Measurements from ENCODE around the gene NFE2L1. TPM values are rescaled to one million over a fixed set of nuclear protein-coding genes. Genes with fewer than 3 reads are reported as not detected.

The NFE2L1 gene
- total and polyA plus RNA-seq, 7 experiments from 2014 or later = 8.7 to 65.2 (median 40.0) TPM

- intact Hi-C loops (cut with micrococcal nuclease) = loop anchor here (1.0 to 10.0 kb wide), 9 partner anchors 52 to 1262 kb away; partner anchors contain the start of genes NFE2L1 (in 2 of the 2), ATP5MC1 (in 1 of the 2), CALCOCO2 (in 1 of the 2) and KPNB1 (in 1 of the 2)
- H3K36me3 Mint-ChIP-seq = peaks cover 0 to 14% (median 0%) of the 10 kb centered on the region in 5 donors
- Histone ChIP-seq H3K9me3 (ENCODE audit: control insufficient read depth in 2 of 3, low read length in 3 of 3) (no peaks in the 10 kb centered on the region), H3K36me3 (ENCODE audit: control insufficient read depth in 2 of 3, insufficient read depth in 3 of 3, low read length in 3 of 3) (peaks cover 0 to 6% (median 0%) of the 10 kb centered on the region in 3 experiments), H3K4me1 (ENCODE audit: control insufficient read depth in 2 of 2, insufficient read depth in 2 of 2, low read length in 2 of 2) (peaks cover 6 to 11% of the 10 kb centered on the region in 2 donors), H3K27ac (ENCODE audit: low read depth, low read length) (peak overlapping the region; percentile 68), H3K27me3 (ENCODE audit: control insufficient read depth in 2 of 2, insufficient read depth in 2 of 2, low read length in 2 of 2) (no peaks in the 10 kb centered on the region), H3K4me3 (ENCODE audit: low read length) (peak overlapping the region; percentile 78)
- peaks cover 17 to 62% (median 56%) of the 10 kb centered on the region in 7 donors for H3K4me1 Mint-ChIP-seq
- H3K9me3 Mint-ChIP-seq = peaks cover 0 to 8% (median 0%) of the 10 kb centered on the region in 11 donors
- peak overlapping the region in 8 of 9 donors; percentile 49 to 94 (median 81) for H3K27ac Mint-ChIP-seq
- peak overlapping the region; percentile 83 to 95 (median 91) for H3K4me3 Mint-ChIP-seq
- DNase-seq = no peak
- ChIA-PET CTCF (interaction anchor here (0.7 to 1.9 kb wide), 3 partner anchors 18 to 75 kb away, joined by 3 to 12 read pairs (median 3); no protein-coding TSS in a partner anchor), POLR2A (interaction anchor here (0.7 to 1.6 kb wide), 5 partner anchors 12 to 205 kb away, joined by 3 to 7 read pairs (median 4); partner anchors contain the start of genes NFE2L1 and SP2)
- no peak for ATAC-seq
- H3K27me3 Mint-ChIP-seq = no peaks in the 10 kb centered on the region
Measured at GRCh38 chr17:48100591-48101011, 52.4 kb downstream of the NFE2L1 start.

GRCh38 chr17:48101012-48101720 lies 53.0 kb downstream of the NFE2L1 start, which contains the start of gene CBX1:
Gene CBX1 (minus strand): TSS chr17:48101478. CDS start chr17:48077004, 24,474 bp downstream.
- Mint-ChIP-seq H3K4me3 (peak within 1 kb of the TSS; percentile 83 to 95 (median 91)), H3K9me3 (peaks cover 0 to 8% (median 0%) of the 10 kb centered on the region in 11 donors), H3K36me3 (peaks cover 0 to 14% (median 0%) of the 10 kb centered on the region in 5 donors), H3K27ac (peak within 1 kb of the TSS; percentile 78 to 94 (median 89)), H3K4me1 (peaks cover 17 to 60% (median 54%) of the 10 kb centered on the region in 7 donors), H3K27me3 (no peaks in the 10 kb centered on the region)
- POLR2A ChIA-PET = interaction anchor here (0.7 to 1.5 kb wide), 4 partner anchors 12 to 205 kb away, joined by 3 to 7 read pairs (median 4); partner anchors contain the start of genes NFE2L1 and SP2
- Histone ChIP-seq H3K36me3 (ENCODE audit: control insufficient read depth in 2 of 3, insufficient read depth in 3 of 3, low read length in 3 of 3) (peaks cover 0 to 6% (median 0%) of the 10 kb centered on the region in 3 experiments), H3K4me3 (ENCODE audit: low read length) (peak within 1 kb of the TSS; percentile 78), H3K27me3 (ENCODE audit: control insufficient read depth in 2 of 2, insufficient read depth in 2 of 2, low read length in 2 of 2) (no peaks in the 10 kb centered on the region), H3K9me3 (ENCODE audit: control insufficient read depth in 2 of 3, low read length in 3 of 3) (no peaks in the 10 kb centered on the region), H3K4me1 (ENCODE audit: control insufficient read depth in 2 of 2, insufficient read depth in 2 of 2, low read length in 2 of 2) (peaks cover 6 to 11% of the 10 kb centered on the region in 2 donors), H3K27ac (ENCODE audit: low read depth, low read length) (peak within 1 kb of the TSS; percentile 68)
- ATAC-seq (peak; percentile 98), DNase-seq (peak; percentile 87 to 95 (median 93))
- intact Hi-C loops (cut with micrococcal nuclease) = loop anchor here (1.0 to 10.0 kb wide), 9 partner anchors 53 to 1261 kb away; partner anchors contain the start of genes NFE2L1 (in 2 of the 2), ATP5MC1 (in 1 of the 2), CALCOCO2 (in 1 of the 2) and KPNB1 (in 1 of the 2)
- CTCF ChIA-PET = interaction anchor here (1.5 to 1.9 kb wide), 2 partner anchors 21 to 76 kb away, joined by 3 to 12 read pairs; no protein-coding TSS in a partner anchor

GRCh38 chr17:48102043-48102750 lies 54.0 kb downstream of the NFE2L1 start:
- CTCF ChIA-PET = no interaction called here
- Mint-ChIP-seq H3K4me1 (peaks cover 17 to 65% (median 58%) of the 10 kb centered on the region in 7 donors), H3K27ac (peak overlapping the region; percentile 13 to 92 (median 82)), H3K4me3 (peak overlapping the region; percentile 68 to 95 (median 88)), H3K36me3 (peaks cover 0 to 14% (median 0%) of the 10 kb centered on the region in 5 donors), H3K9me3 (peaks cover 0 to 8% (median 0%) of the 10 kb centered on the region in 11 donors), H3K27me3 (no peaks in the 10 kb centered on the region)
- no peaks in the 10 kb centered on the region for H3K9me3 ChIP-seq (ENCODE audit: control insufficient read depth in 2 of 3, low read length in 3 of 3)
- no peak overlapping the region for H3K27ac ChIP-seq (ENCODE audit: low read depth, low read length)
- ATAC-seq (no peak), DNase-seq (no peak)
- POLR2A ChIA-PET = interaction anchor here (1.1 to 1.5 kb wide), 2 partner anchors 55 to 206 kb away, joined by 4 read pairs; partner anchors contain the start of gene SP2
- H3K4me3 ChIP-seq (ENCODE audit: low read length) = no peak overlapping the region
- H3K4me1 ChIP-seq (ENCODE audit: control insufficient read depth in 2 of 2, insufficient read depth in 2 of 2, low read length in 2 of 2) = peaks cover 11 to 12% of the 10 kb centered on the region in 2 donors
- H3K27me3 ChIP-seq (ENCODE audit: control insufficient read depth in 2 of 2, insufficient read depth in 2 of 2, low read length in 2 of 2) = no peaks in the 10 kb centered on the region
- peaks cover 0 to 9% (median 0%) of the 10 kb centered on the region in 3 experiments for H3K36me3 ChIP-seq (ENCODE audit: control insufficient read depth in 2 of 3, insufficient read depth in 3 of 3, low read length in 3 of 3)
- intact Hi-C loops (cut with micrococcal nuclease) = loop anchor here in 1 of 2 donors (5.0 to 10.0 kb wide), 5 partner anchors 157 to 1260 kb away; partner anchors contain the start of genes ATP5MC1, CALCOCO2, PNPO and ZNF652

GRCh38 chr17:48102798-48103715 lies 54.9 kb downstream of the NFE2L1 start:
- Histone ChIP-seq H3K27ac (ENCODE audit: low read depth, low read length) (no peak overlapping the region), H3K4me3 (ENCODE audit: low read length) (no peak overlapping the region), H3K36me3 (ENCODE audit: control insufficient read depth in 2 of 3, insufficient read depth in 3 of 3, low read length in 3 of 3) (peaks cover 0 to 13% (median 0%) of the 10 kb centered on the region in 3 experiments), H3K9me3 (ENCODE audit: control insufficient read depth in 2 of 3, low read length in 3 of 3) (no peaks in the 10 kb centered on the region), H3K4me1 (ENCODE audit: control insufficient read depth in 2 of 2, insufficient read depth in 2 of 2, low read length in 2 of 2) (peaks cover 11 to 14% of the 10 kb centered on the region in 2 donors), H3K27me3 (ENCODE audit: control insufficient read depth in 2 of 2, insufficient read depth in 2 of 2, low read length in 2 of 2) (no peaks in the 10 kb centered on the region)
- peak in 6 of 9 donors; percentile 30 to 59 (median 47) for DNase-seq
- ChIA-PET POLR2A (interaction anchor here (0.9 to 1.1 kb wide), 2 partner anchors 9 to 56 kb away, joined by 3 to 4 read pairs; no protein-coding TSS in a partner anchor), CTCF (interaction anchor here (0.6 kb wide), 1 partner anchor 14 kb away, joined by 3 read pairs; no protein-coding TSS in a partner anchor)
- no peak for ATAC-seq
- Mint-ChIP-seq H3K36me3 (peaks cover 0 to 14% (median 0%) of the 10 kb centered on the region in 5 donors), H3K27me3 (no peaks in the 10 kb centered on the region), H3K4me3 (peak overlapping the region; percentile 30 to 95 (median 62)), H3K27ac (peak overlapping the region; percentile 30 to 92 (median 74)), H3K9me3 (peaks cover 0 to 8% (median 0%) of the 10 kb centered on the region in 11 donors), H3K4me1 (peaks cover 21 to 68% (median 57%) of the 10 kb centered on the region in 7 donors)
- intact Hi-C loops (cut with micrococcal nuclease) = loop anchor here in 1 of 2 donors (5.0 to 10.0 kb wide), 5 partner anchors 158 to 1259 kb away; partner anchors contain the start of genes ATP5MC1, CALCOCO2, PNPO and ZNF652

GRCh38 chr17:48104440-48104839 lies 56.3 kb downstream of the NFE2L1 start:
- no peak for ATAC-seq

More at GRCh38 chr17:48104440-48104839, 56.3 kb downstream of the NFE2L1 start:
- Mint-ChIP-seq H3K27me3 (no peaks in the 10 kb centered on the region), H3K4me3 (peak overlapping the region in 9 of 10 donors; percentile 12 to 70 (median 26)), H3K27ac (peak overlapping the region in 7 of 9 donors; percentile 16 to 75 (median 41)), H3K36me3 (peaks cover 0 to 14% (median 0%) of the 10 kb centered on the region in 5 donors), H3K4me1 (peaks cover 34 to 68% (median 62%) of the 10 kb centered on the region in 7 donors), H3K9me3 (peaks cover 0 to 8% (median 0%) of the 10 kb centered on the region in 11 donors)
- Histone ChIP-seq H3K9me3 (ENCODE audit: control insufficient read depth in 2 of 3, low read length in 3 of 3) (no peaks in the 10 kb centered on the region), H3K27me3 (ENCODE audit: control insufficient read depth in 2 of 2, insufficient read depth in 2 of 2, low read length in 2 of 2) (no peaks in the 10 kb centered on the region), H3K4me1 (ENCODE audit: control insufficient read depth in 2 of 2, insufficient read depth in 2 of 2, low read length in 2 of 2) (peaks cover 18 to 24% of the 10 kb centered on the region in 2 donors), H3K27ac (ENCODE audit: low read depth, low read length) (no peak overlapping the region), H3K36me3 (ENCODE audit: control insufficient read depth in 2 of 3, insufficient read depth in 3 of 3, low read length in 3 of 3) (peaks cover 0 to 13% (median 0%) of the 10 kb centered on the region in 3 experiments), H3K4me3 (ENCODE audit: low read length) (no peak overlapping the region)
- intact Hi-C loops (cut with micrococcal nuclease) = loop anchor here in 1 of 2 donors (5.0 to 10.0 kb wide), 5 partner anchors 160 to 1258 kb away; partner anchors contain the start of genes ATP5MC1, CALCOCO2, PNPO and ZNF652
- DNase-seq = no peak
- ChIA-PET CTCF (interaction anchor here (0.6 kb wide), 1 partner anchor 69 kb away, joined by 4 read pairs; no protein-coding TSS in a partner anchor), POLR2A (no interaction called here)
